Type B pancreatic cell (in vitro differentiated cells): Measurements from ENCODE around the gene A1BG. TPM values are rescaled to one million over a fixed set of nuclear protein-coding genes. Genes with fewer than 3 reads are reported as not detected.
"Not testable (repeated sequence)": the region's sequence is repeated elsewhere in the genome, so short reads cannot be mapped to it uniquely, and the experiment has no call there.

Source experiments
- DNase-seq: peaks from one replicate; pipeline ENCODE4 v3.0.0; 2021; ENCODE audit warnings: mixed read lengths; ENCODE audit not compliant: unreplicated experiment; ENCODE audit errors: extremely low spot score
- H3K27ac Mint-ChIP-seq: 2 replicates; pipeline ENCODE4 v1.8.0; 2021; ENCODE audit warnings: mild to moderate bottlenecking, mixed read lengths
- H3K27me3 Mint-ChIP-seq: 2 replicates; pipeline ENCODE4 v1.8.0; 2021; ENCODE audit warnings: mixed read lengths
- H3K36me3 Mint-ChIP-seq: 2 replicates; pipeline ENCODE4 v1.8.0; 2021; ENCODE audit warnings: mixed read lengths
- H3K4me1 Mint-ChIP-seq: one replicate; pipeline ENCODE4 v1.8.0; 2021; ENCODE audit warnings: mixed read lengths; ENCODE audit not compliant: unreplicated experiment
- H3K4me3 Mint-ChIP-seq: 2 replicates; pipeline ENCODE4 v1.8.0; 2021; ENCODE audit warnings: mild to moderate bottlenecking, mixed read lengths
- H3K9me3 Mint-ChIP-seq: 2 replicates; pipeline ENCODE4 v1.8.0; 2021; ENCODE audit warnings: mixed read lengths
- total RNA-seq: library from RNA; stranded (reverse); gene quantifications from 2 replicates; pipeline ENCODE4 v1.2.1, GENCODE V29; 2021; ENCODE audit warnings: low replicate concordance
- TF ChIP-seq, protein P1 (sequence below): fragments of 200-600 bp; sonication (generic); conservative IDR thresholded peaks from 2 replicates; pipeline ENCODE4 v1.5.0; 2021; ENCODE audit warnings: antibody characterized with exemption, mild to moderate bottlenecking

The A1BG gene
- total RNA-seq, 1 donor from 2014 or later: 11.7 TPM

DNA sequence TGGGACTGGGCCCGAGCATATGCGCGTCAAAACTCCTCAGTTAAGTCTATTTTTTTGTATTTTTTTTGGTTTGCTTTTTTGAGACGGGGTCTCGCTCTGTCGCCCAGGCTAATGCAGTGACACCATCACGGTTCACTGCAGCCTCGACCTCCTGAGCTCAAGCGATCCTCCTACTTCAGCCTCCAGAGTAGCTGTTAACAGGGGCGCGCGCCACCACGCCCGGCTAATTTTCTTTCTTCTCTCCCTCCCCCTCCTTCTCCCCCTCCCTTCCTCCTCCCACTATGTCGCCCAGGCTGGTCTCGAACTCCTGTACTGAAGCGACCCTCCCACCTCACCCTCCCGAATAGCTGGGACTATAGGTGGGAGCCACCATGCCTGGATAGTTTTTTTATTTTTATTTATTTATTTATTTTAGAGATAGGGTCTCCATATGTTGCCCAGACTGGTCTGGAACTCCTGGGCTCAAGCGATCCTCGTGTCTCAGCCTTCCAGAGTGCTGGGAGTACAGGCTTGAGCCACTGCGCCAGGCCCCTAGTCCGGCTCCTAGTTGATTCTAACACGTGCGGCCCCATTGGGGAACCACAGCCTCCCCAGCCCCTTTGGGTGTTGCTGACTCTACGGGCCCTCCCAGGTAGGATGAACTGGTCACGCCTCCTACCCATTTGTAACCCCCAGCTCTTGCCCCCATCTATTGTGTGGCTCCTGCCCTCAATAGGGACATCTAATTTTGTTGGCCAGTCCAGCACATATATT is 28.3 kb upstream of the A1BG start:
- no peaks in the 10 kb centered on the region for H3K36me3 Mint-ChIP-seq
- no peak for DNase-seq
- TF ChIP-seq, protein P1, sequence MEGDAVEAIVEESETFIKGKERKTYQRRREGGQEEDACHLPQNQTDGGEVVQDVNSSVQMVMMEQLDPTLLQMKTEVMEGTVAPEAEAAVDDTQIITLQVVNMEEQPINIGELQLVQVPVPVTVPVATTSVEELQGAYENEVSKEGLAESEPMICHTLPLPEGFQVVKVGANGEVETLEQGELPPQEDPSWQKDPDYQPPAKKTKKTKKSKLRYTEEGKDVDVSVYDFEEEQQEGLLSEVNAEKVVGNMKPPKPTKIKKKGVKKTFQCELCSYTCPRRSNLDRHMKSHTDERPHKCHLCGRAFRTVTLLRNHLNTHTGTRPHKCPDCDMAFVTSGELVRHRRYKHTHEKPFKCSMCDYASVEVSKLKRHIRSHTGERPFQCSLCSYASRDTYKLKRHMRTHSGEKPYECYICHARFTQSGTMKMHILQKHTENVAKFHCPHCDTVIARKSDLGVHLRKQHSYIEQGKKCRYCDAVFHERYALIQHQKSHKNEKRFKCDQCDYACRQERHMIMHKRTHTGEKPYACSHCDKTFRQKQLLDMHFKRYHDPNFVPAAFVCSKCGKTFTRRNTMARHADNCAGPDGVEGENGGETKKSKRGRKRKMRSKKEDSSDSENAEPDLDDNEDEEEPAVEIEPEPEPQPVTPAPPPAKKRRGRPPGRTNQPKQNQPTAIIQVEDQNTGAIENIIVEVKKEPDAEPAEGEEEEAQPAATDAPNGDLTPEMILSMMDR: no peak
- no peaks in the 10 kb centered on the region for H3K27me3 Mint-ChIP-seq
- H3K27ac Mint-ChIP-seq: peak overlapping the region; percentile 95
- no peaks in the 10 kb centered on the region for H3K9me3 Mint-ChIP-seq
- peak overlapping the region; percentile 94 for H3K4me3 Mint-ChIP-seq
- peaks cover 3% of the 10 kb centered on the region for H3K4me1 Mint-ChIP-seq

- Mint-ChIP-seq H3K4me1 (peaks cover 3% of the 10 kb centered on the region), H3K9me3 (no peaks in the 10 kb centered on the region), H3K27ac (peak within 1 kb of the TSS; percentile 95), H3K36me3 (no peaks in the 10 kb centered on the region), H3K27me3 (no peaks in the 10 kb centered on the region), H3K4me3 (peak within 1 kb of the TSS; percentile 94)
- peak; percentile 97 for DNase-seq
- TF ChIP-seq, protein P1: no peak
Observed at GRCh38 chr19:58380662-58381459, 27.6 kb upstream of the A1BG start, which contains the start of gene ZNF837. Gene ZNF837, minus strand, starts transcription at chr19:58381030. Its CDS starts 11,698 bp downstream, at chr19:58369332.

DNA sequence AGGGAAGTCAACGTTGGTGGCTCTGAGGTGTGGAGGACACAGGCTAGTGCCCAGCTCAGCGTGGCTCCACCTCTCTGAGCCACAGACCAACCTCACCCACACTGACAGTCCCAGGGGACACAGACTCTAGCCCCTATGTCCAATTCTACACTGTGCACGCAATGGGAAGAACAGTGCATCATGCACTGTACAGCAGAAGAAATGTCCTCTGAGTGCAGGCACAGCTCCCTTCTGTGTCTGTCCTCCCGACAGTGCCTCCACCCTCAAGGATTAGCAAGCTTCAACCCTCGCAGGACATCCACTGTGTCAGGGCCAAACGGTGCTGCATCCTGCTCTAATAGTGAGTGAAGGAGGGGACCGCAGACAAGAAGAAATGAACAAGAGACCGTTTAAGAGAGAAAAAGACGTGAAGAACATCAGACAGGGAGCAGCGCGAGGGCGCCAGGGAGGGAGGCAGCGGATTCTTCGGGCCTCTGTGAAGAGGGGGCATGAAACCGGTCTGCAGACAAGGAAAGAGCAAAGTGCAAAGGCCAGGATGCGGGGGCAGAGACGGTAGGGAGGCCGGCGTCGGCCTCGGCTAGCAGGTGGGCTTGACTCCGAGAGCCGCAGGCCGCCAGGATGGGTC is 26.9 kb upstream of the A1BG start:
- peaks cover 3% of the 10 kb centered on the region for H3K4me1 Mint-ChIP-seq
- H3K4me3 Mint-ChIP-seq: peak overlapping the region; percentile 94
- DNase-seq: no peak
- no peaks in the 10 kb centered on the region for H3K27me3 Mint-ChIP-seq
- no peaks in the 10 kb centered on the region for H3K36me3 Mint-ChIP-seq
- TF ChIP-seq, protein P1: no peak
- peak overlapping the region; percentile 95 for H3K27ac Mint-ChIP-seq
- no peaks in the 10 kb centered on the region for H3K9me3 Mint-ChIP-seq

DNA sequence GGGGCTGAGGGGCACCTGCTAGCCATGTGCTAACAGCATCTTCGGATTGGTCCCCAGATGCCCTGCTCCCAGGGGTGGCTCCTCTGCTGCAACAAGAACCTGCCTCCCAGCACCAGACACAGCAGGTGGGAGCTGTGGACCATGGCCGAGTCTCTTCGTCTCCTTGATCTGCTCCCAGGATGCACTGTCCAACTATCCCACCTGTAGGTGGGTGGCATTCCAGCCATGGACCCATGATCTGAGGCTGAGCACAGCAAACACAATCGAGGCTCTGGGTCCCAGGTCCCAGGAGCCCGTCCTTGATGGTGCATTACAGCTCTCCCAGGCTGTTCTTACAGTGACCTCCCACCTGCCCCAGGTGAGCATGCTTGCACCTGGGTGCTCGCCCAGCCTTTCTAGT is 26.0 kb upstream of the A1BG start:
- H3K27me3 Mint-ChIP-seq: no peaks in the 10 kb centered on the region
- peaks cover 3% of the 10 kb centered on the region for H3K4me1 Mint-ChIP-seq
- DNase-seq: no peak
- H3K9me3 Mint-ChIP-seq: no peaks in the 10 kb centered on the region
- H3K4me3 Mint-ChIP-seq: peak overlapping the region; percentile 94
- no peaks in the 10 kb centered on the region for H3K36me3 Mint-ChIP-seq
- TF ChIP-seq, protein P1: no peak
- peak overlapping the region; percentile 95 for H3K27ac Mint-ChIP-seq

DNA sequence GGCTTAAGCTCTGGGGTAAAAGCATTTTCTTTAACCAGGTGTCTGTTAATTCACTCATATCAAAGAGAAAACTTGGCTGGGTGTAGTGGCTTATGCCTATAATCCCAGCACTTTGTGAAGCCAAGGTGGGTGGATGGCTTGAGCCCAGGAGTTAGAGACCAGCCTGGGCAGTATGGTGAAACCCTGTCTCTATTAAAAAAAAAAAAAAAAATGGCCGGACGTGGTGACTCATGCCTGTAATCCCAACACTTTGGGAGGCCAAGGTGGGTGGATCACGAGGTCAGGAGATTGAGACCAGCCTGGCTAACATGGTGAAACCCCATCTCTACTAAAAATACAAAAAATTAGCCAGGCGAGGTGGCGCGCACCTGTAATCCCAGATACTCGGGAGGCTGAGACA is 23.4 kb upstream of the A1BG start:
- H3K4me3 Mint-ChIP-seq, H3K4me1 Mint-ChIP-seq, H3K36me3 Mint-ChIP-seq, H3K9me3 Mint-ChIP-seq, H3K27me3 Mint-ChIP-seq, H3K27ac Mint-ChIP-seq, DNase-seq: not testable (repeated sequence)
